Vagina (tissue), 2 donors: ENCODE results near the gene CREB3L2.
A peak's percentile ranks its signal among the peaks of the same experiment; 100 is the strongest.

ENCODE experiments used
- POLR2A ChIP-seq, 2 donors: fragments of 450-650 bp; IDR thresholded peaks; one replicate each; pipeline ENCODE4 v1.6.1; 2017; ENCODE audit warnings: antibody characterized with exemption in 2 of 2, mild to moderate bottlenecking in 2 of 2, moderate library complexity in 2 of 2
- POLR2AphosphoS5 ChIP-seq, 2 donors: sonication (generic); formaldehyde crosslinking; IDR thresholded peaks; one replicate each; pipeline ENCODE4 v1.9.0; 2017; ENCODE audit warnings: antibody characterized with exemption in 2 of 2, mild to moderate bottlenecking in 2 of 2, low read depth in 1 of 2; ENCODE audit not compliant: insufficient read depth in 1 of 2
- TF ChIP-seq, protein P1 (sequence below), 3 experiments: fragments of 450-650 bp in 2 of 3; fragments of 200-600 bp in 1 of 3; sonication (generic) in 1 of 3; IDR thresholded peaks; one replicate each; pipeline ENCODE4 v1.5.1; 2017 to 2019; ENCODE audit warnings: antibody characterized with exemption in 3 of 3, mild to moderate bottlenecking in 2 of 3, moderate library complexity in 2 of 3

DNA sequence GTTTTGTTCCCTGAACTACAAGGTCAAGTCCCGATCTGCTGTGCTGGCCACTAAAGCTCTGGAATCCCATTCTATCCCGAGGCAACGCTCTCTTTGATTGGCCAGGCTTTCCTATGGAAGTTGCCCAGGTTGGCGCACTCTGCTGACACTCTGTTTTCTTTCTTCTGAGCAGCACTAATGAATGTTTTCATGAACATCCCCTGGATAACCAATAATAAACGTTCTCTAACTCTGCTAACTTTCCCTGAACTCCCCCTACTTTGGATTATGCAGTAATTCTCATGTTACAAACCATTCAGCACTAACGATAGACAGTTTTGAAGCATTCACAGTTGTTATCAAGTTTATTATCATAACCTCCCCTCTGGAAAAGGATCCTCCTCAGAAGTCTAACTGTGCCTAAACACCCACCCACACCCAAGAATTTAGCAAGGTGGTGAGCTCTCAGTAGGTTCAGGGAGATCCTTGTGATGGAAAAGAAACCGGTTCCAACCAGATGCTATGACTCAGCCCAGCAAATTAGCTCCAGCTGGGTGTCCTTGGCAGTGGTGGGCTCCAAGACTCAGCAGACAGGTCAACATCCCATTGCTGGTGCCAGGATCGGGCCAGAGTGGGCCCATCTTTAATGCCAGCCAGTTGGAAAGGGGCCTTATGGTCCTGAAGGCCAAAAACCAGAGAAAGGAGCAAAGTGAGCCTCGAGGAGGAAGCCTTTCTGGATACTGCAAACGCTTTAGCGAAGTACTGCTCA is 68.4 kb downstream of the CREB3L2 start:
- TF ChIP-seq, protein P1, sequence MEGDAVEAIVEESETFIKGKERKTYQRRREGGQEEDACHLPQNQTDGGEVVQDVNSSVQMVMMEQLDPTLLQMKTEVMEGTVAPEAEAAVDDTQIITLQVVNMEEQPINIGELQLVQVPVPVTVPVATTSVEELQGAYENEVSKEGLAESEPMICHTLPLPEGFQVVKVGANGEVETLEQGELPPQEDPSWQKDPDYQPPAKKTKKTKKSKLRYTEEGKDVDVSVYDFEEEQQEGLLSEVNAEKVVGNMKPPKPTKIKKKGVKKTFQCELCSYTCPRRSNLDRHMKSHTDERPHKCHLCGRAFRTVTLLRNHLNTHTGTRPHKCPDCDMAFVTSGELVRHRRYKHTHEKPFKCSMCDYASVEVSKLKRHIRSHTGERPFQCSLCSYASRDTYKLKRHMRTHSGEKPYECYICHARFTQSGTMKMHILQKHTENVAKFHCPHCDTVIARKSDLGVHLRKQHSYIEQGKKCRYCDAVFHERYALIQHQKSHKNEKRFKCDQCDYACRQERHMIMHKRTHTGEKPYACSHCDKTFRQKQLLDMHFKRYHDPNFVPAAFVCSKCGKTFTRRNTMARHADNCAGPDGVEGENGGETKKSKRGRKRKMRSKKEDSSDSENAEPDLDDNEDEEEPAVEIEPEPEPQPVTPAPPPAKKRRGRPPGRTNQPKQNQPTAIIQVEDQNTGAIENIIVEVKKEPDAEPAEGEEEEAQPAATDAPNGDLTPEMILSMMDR (IDR thresholded peaks at IDR 0.05): no peak
- no peak for TF ChIP-seq POLR2A (IDR thresholded peaks at IDR 0.05)
- peak in 1 of 2 donors; percentile 61 for TF ChIP-seq POLR2AphosphoS5 (IDR thresholded peaks at IDR 0.05; ENCODE audit: insufficient read depth in 1 of 2, low read depth in 1 of 2)
